Epithelial cell of esophagus (primary cell): ENCODE data around the gene CUL7.

Experiments
- DNase-seq: peaks from one replicate; pipeline ENCODE4 v3.0.0; 2010; ENCODE audit warnings: low read depth
- H3K4me3 ChIP-seq: 2 replicates; pipeline ENCODE4 v1.5.1; 2011; ENCODE audit warnings: mild to moderate bottlenecking, low read length, control low read depth
- CTCF ChIP-seq: IDR thresholded peaks from 2 replicates; pipeline ENCODE4 v1.5.1; 2011; ENCODE audit warnings: low read depth, mild to moderate bottlenecking, low read length, control low read depth, inconsistent platforms; ENCODE audit not compliant: insufficient read depth; ENCODE audit errors: missing control alignments

Gene CUL7

GRCh38 chr6:43026365-43026764, 27.3 kb downstream of the CUL7 start:
- TF ChIP-seq CTCF = no peak
- DNase-seq = no peak
- no peak overlapping the region for H3K4me3 ChIP-seq

- DNase-seq = no peak
- no peak for TF ChIP-seq CTCF
- no peak overlapping the region for H3K4me3 ChIP-seq
Observed at GRCh38 chr6:43024436-43024835, 29.2 kb downstream of the CUL7 start.

- no peak for TF ChIP-seq CTCF
- peak within 1 kb of the TSS; percentile 100 for H3K4me3 ChIP-seq
- peak; percentile 80 for DNase-seq
Observed at GRCh38 chr6:43021270-43022047, 32.2 kb downstream of the CUL7 start, which contains the start of gene RRP36. RRP36 (plus strand) TSS chr6:43021623; CDS start chr6:43021655, 32 bp downstream.

GRCh38 chr6:43020847-43021246, 32.8 kb downstream of the CUL7 start:
- H3K4me3 ChIP-seq = peak overlapping the region; percentile 100
- DNase-seq = no peak
- no peak for TF ChIP-seq CTCF

GRCh38 chr6:43020052-43020705, 33.5 kb downstream of the CUL7 start:
- TF ChIP-seq CTCF = no peak
- no peak overlapping the region for H3K4me3 ChIP-seq
- no peak for DNase-seq

GRCh38 chr6:43019152-43019551, 34.5 kb downstream of the CUL7 start:
- no peak for DNase-seq
- TF ChIP-seq CTCF = no peak
- H3K4me3 ChIP-seq = no peak overlapping the region
